ENCODE results near the gene FEM1A.
A peak's percentile ranks its signal among the peaks of the same experiment; 100 is the strongest.
"Not testable (repeated sequence)": the region's sequence is repeated elsewhere in the genome, so short reads cannot be mapped to it uniquely, and the experiment has no call there.

FEM1A gene, protein sequence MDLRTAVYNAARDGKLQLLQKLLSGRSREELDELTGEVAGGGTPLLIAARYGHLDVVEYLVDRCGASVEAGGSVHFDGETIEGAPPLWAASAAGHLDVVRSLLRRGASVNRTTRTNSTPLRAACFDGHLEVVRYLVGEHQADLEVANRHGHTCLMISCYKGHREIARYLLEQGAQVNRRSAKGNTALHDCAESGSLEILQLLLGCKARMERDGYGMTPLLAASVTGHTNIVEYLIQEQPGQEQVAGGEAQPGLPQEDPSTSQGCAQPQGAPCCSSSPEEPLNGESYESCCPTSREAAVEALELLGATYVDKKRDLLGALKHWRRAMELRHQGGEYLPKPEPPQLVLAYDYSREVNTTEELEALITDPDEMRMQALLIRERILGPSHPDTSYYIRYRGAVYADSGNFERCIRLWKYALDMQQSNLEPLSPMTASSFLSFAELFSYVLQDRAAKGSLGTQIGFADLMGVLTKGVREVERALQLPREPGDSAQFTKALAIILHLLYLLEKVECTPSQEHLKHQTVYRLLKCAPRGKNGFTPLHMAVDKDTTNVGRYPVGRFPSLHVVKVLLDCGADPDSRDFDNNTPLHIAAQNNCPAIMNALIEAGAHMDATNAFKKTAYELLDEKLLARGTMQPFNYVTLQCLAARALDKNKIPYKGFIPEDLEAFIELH

DNA sequence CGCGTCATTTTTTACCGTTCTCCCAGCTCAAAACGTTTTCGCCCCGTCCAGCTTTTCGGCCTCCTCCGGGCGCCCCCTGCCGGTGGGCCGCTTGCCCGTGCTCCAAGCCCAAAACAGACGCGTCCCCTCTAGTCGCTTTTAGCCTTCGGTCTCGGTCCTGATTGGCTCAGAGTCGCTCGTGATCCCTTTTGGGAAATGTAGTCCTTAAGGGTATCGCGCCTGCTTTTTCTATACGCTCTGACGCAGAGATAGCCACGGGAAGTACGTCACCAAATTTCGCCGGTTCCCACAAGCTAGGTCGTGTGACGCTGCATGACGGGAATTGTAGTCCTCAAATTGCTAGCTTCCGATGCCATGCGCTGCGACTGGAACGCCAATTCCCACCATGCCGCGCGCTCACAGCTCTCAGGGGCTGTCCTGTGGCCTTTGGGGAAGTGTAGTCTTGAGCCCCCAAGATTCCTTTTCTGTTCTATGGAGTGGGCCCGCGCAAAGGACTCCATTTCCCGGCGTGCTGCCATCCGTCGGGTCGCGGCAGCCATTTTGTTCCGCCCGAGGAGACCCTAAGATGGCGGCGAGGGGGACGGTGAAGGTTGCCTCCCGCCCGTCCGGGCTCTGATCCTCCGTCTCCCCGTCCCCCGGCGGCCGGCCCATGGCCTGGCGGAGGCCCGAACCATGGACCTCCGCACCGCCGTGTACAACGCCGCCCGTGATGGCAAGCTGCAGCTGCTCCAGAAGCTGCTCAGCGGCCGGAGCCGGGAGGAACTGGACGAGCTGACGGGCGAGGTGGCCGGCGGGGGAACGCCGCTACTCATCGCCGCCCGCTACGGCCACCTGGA lies at the start of gene FEM1A:
TSS of gene FEM1A (plus strand) at position 552 of the 836 bp plus-strand sequence. CDS start at position 673, 121 bp downstream.
- TF ChIP-seq, protein P1, sequence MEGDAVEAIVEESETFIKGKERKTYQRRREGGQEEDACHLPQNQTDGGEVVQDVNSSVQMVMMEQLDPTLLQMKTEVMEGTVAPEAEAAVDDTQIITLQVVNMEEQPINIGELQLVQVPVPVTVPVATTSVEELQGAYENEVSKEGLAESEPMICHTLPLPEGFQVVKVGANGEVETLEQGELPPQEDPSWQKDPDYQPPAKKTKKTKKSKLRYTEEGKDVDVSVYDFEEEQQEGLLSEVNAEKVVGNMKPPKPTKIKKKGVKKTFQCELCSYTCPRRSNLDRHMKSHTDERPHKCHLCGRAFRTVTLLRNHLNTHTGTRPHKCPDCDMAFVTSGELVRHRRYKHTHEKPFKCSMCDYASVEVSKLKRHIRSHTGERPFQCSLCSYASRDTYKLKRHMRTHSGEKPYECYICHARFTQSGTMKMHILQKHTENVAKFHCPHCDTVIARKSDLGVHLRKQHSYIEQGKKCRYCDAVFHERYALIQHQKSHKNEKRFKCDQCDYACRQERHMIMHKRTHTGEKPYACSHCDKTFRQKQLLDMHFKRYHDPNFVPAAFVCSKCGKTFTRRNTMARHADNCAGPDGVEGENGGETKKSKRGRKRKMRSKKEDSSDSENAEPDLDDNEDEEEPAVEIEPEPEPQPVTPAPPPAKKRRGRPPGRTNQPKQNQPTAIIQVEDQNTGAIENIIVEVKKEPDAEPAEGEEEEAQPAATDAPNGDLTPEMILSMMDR (IDR thresholded peaks at IDR 0.05; ENCODE audit: insufficient read depth, low read depth, low read length, missing control alignments) = peak; percentile 97
- DNase-seq (ENCODE audit: low read depth) = peak; percentile 100
- peak within 1 kb of the TSS; percentile 66 for H3K4me3 ChIP-seq (ENCODE audit: low read depth, low read length)

DNA sequence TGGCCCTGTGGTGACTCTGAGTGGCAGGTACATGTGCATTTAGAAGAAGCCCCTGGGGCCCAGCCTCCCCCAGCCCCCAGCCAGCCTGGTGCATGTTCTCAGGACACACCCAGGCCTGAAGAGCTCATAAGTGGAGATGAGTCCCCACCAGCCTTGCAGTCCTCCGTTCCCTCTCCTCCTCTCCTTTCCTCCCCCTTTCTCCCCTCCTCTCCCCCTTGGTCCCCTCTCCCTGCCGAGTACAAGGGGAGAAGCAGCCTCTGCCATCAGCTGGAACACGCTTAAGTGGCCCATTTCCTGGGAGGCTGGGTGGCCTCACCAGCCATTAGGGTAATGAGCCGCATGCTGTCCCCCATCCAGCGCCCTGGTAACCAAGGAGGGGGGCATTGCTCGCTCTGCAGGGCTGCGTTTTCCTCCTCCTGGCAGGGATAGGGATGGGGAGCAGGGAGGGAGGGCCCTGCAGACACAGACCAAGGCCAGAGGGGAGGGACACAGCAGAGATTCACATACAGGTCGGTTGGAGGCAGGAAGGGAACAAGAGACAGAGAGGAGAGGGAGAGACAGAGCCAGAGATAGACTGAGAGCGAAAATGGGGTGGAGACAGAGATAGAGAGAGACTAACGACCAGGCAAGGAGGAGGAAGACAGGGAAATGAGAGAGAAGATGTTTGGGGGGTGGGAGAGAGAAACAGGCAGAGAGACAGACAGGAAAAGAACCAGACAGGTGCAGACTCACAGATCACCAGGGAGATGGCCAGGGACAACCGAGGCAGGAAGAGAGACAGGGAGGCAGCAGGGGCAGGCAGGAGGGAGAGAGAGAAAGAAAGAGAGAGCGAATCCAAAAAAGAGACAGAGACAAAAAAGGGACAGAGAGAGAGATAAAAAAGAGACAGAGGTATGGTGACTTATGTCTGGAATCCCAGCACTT lies 48.5 kb upstream of the FEM1A start:
- no peak for DNase-seq (ENCODE audit: low read depth)
- H3K4me3 ChIP-seq (ENCODE audit: low read depth, low read length) = no peak overlapping the region
- TF ChIP-seq, protein P1 (IDR thresholded peaks at IDR 0.05; ENCODE audit: insufficient read depth, low read depth, low read length, missing control alignments) = no peak

DNA sequence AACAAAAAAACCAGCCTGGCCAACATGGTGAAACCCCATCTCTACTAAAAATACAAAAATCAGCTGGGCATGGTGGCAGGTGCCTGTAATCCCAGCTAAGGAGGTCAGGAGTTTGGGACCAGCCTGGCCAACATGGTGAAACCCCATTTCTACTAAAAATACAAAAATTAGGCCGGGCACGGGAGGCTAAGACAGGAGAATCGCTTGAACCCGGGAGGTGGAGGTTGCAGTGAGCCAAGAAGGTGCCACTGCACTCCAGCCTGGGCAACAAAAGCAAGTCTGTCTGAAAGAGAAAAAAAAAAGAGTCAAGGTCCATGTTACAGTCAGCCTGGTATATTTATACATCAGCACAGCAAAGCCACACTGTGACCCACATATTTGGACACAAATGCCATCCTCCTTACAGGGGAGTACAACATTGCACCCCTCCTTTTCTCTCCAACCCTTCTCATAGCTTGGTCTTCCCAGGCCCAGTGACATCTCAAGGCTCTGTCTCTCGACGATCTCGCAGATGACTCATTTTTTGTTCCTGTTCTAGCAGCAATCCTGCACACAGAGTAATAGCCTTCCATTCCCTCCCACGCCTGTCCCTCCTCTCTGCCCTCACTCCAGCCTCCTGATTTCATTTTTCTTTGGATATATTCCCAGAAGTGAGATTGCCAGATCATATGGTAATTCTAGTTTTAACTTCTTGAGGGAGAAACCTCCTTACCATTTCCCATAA lies 46.9 kb upstream of the FEM1A start:
- no peak overlapping the region for H3K4me3 ChIP-seq (ENCODE audit: low read depth, low read length)
- DNase-seq (ENCODE audit: low read depth) = no peak
- TF ChIP-seq, protein P1 (IDR thresholded peaks at IDR 0.05; ENCODE audit: insufficient read depth, low read depth, low read length, missing control alignments) = no peak

DNA sequence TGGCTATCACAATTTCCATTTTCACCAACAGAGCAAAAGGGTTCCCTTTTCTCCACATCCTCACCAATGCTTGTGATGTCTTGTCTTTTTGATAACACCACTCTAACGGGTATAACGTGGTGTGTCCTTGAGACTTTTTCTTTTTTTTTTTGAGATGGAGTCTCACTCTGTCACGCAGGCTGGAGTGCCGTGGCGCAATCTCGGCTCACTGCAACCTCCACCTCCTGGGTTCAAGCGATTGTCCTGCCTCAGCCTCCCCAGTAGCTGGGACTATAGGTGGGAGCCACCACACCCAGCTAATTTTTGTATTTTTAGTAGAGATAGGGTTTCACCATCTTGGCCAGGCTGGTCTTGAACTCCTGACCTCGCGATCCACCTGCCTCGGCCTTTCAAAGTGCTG lies 46.4 kb upstream of the FEM1A start:
- not testable (repeated sequence) for H3K4me3 ChIP-seq (ENCODE audit: low read depth, low read length); DNase-seq (ENCODE audit: low read depth)

DNA sequence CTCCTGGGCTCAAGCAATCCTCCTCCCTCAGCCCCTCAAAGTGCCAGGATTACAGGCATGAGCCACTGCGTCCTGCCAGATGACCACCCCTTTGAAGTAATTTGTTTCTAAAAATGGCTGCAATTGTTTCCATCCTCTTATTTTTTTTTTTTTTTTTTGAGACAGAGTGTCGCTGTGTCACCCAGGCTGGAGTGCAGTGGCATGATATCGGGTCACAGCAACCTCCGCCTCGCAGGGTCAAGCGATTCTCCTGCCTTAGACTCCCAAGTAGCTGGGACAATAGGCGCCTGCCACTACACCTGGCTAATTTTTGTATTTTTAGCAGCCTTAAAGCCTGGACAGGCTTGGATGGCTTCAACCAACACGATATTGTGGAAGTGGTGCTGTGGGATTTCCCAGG lies 45.5 kb upstream of the FEM1A start:
- DNase-seq (ENCODE audit: low read depth) = no peak
- TF ChIP-seq, protein P1 (IDR thresholded peaks at IDR 0.05; ENCODE audit: insufficient read depth, low read depth, low read length, missing control alignments) = no peak
- no peak overlapping the region for H3K4me3 ChIP-seq (ENCODE audit: low read depth, low read length)

DNA sequence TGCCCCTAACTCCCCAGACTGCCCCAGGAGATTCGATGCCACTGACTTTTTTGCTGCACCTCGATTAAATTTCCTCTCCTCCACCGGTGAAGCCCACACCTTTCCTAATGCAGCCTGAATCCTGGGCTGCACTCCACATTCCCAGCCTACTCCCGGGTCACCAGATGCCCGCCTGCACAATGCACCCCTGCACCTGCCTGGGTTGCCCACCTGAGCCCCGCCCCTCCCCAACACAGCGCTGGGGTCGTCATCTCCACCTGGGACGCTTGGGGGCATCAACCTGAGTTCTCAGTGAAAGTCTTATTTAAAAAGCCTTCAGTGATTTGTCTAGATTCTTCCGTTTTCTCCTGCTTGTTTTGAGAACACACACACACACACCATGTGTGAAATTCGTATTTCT lies 43.3 kb upstream of the FEM1A start:
- no peak for DNase-seq (ENCODE audit: low read depth)
- TF ChIP-seq, protein P1 (IDR thresholded peaks at IDR 0.05; ENCODE audit: insufficient read depth, low read depth, low read length, missing control alignments) = no peak
- H3K4me3 ChIP-seq (ENCODE audit: low read depth, low read length) = no peak overlapping the region
